Nucleus accumbens (tissue), 56 donors: ENCODE data around the gene RGR.

ENCODE experiments used
- DNase-seq, 56 donors: peaks; one replicate each; lab custom pipeline; 2025; lab: John Stamatoyannopoulos, UW

The RGR gene, protein sequence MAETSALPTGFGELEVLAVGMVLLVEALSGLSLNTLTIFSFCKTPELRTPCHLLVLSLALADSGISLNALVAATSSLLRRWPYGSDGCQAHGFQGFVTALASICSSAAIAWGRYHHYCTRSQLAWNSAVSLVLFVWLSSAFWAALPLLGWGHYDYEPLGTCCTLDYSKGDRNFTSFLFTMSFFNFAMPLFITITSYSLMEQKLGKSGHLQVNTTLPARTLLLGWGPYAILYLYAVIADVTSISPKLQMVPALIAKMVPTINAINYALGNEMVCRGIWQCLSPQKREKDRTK

DNA sequence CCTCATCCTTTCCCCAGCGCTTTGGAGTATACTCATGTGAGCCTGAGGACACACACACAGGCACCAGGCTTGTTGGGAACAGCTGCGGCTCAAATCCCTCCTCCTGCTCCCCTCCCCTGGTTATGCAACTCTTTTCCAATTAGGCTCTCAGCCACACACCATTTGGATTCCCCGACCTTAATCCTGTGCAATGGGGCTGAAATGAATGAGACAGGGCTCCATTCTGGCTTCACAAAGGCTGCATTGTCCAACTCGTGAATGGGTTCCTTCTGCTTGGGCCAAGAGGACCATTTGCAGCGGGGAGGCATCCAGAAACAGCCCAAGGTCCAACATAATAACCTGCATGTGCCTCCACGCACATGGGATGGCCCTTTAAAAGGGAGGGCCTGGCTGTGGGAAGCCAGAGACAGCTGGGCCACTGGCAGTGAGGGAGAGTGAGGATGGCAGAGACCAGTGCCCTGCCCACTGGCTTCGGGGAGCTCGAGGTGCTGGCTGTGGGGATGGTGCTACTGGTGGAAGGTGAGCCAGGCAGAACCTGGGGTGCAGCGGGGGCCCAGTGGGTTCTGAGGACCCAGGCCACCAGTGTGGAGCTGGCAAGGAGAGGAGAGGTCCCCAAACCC, at the start of gene RGR:
Gene RGR (plus strand): TSS at position 403 of the 620 bp plus-strand sequence. CDS start 38 bp downstream, at position 441.
- DNase-seq, result peak; percentile 37 to 98 (median 90)

DNA sequence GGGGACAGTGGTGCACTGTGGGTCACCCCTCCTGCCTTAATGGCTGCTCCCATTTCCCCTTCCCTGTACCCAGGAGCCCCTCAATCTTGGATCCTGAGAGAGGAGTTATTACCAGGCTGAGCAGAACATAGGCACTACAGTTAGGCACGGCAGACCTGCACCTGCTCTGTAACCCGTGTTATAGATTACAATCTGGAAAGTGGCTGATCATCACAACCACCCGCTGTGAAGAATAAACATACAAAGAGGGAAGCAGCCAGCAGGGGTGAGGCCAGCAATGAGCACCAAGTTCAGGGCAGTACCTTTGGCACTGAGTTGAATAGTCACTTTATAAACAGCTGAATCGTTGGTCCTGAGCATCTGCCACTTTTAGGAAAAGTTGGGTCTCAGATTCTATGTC, 48.8 kb upstream of the RGR start:
- no peak for DNase-seq

DNA sequence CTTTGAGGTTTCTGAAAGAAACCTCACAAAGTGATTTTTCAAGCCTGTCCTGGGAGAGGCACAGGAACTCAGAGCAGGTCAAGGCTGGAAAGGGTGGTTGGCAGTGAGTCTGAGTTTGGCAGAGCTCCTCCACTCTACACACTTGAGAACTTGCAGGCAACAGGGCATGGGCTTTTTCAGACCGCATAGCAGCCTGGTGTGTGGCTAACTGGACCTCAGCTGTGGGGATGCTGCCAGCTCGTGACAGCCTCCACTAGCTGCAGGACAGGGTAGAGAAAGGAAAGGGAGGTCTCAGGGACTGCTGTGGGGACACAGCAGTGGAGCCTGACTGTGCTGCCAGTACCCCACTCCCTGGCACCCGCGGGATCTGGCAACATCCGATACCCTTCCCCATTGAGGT, 47.9 kb upstream of the RGR start:
- peak in 15 of 56 donors; percentile 11 to 56 (median 23) for DNase-seq

DNA sequence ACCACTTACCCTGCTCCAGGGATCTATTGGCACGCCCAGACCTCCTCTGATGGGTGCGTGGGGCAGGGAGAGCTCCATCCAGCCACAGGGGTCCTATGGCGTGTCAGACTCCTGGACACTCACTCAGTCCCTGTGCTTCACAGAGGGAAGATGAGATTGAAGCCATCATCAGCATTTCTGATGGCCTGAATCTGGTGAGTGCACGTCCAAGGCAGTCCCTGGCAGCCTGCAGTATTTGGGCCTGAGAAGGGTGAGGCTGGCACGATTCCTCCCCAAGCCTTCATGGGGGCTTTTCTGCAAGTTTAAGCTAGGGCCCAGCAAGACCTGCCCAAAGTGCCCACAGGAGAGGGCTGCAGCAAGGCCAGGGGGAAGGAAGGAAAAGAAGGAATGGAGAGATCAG, 47.2 kb upstream of the RGR start:
- no peak for DNase-seq

DNA sequence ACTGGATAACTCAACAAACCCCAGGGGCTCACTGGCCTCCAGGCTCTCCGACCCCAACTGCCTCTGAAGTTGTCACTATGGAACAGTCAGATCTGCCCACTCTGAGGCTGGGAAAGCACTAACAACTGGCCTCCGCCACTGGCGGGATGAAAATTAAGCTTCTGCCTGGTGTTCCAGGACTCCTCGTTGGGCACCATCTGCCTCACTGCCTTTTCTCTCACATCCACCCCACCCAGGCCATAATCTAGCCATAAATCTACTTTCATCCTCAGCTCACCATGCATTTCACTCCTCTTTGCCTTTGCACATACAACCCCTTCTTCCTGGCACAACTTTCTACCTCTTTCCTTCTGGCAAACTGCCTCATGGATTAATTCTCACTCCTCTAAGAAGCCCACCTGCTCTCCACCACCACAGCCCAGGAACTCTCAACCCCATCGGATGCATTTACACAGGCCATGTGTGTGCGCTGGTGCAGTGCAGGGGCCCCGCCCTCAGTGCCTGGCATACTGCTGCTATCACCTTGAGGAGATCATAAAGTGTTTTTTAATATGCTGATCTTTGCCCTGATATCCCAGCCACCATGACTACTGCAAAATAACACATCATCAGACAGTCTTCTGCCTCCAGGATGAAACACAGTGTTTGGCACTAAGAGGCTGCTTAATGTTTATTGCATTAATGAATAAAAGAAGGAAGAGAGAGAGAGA, 46.5 kb upstream of the RGR start:
- no peak for DNase-seq

DNA sequence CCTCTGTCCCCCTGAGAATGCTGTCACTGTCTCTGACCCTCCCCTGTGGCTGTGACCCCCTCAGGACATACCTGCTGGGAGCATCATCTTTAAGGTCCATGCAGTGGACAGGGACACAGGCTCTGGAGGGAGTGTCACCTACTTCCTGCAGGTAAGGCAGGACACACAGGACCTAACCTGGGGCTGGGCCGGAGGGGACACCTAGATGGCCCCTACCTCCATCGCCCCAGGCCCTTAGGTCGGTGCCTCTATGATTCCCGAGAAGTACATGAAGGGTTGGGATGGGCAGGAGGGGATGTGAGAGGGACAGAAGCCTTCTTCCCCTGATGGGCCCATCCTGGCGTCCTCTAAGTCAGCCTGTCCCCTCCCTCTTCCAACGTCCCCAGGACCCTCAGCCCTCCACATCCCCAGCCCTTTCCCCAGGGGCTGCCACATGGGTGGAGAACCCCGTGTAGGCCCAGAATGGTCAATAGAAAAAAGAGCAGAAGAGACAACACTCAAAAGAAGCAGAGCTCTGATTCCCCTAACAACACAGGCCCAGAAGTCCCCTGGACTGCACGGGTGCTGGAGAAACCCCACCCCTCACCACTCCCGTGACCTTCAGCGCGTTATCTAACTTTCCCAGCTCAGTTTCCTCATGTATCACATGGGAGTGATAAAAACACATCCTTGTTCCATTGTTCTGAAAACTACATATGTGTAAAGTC, 44.2 kb upstream of the RGR start:
- DNase-seq, result no peak

DNA sequence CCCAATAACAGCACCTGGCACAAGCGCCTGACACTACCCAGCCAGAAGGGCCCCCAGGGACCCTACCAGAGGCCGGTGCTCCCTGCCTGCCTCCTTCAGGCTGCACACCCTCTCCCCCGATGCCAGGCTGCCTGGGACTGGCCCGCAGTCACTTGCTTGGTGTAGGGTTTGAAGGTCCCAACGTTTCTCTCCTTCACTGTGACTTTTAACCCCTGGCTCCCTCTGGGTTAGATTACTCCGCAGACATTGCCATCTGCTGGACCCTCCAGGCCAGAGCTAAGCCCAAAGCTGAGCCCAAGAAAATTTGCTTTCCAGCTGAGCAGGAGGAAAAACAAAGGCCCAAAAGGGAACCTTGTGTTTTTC, 43.6 kb upstream of the RGR start:
- DNase-seq, result no peak

DNA sequence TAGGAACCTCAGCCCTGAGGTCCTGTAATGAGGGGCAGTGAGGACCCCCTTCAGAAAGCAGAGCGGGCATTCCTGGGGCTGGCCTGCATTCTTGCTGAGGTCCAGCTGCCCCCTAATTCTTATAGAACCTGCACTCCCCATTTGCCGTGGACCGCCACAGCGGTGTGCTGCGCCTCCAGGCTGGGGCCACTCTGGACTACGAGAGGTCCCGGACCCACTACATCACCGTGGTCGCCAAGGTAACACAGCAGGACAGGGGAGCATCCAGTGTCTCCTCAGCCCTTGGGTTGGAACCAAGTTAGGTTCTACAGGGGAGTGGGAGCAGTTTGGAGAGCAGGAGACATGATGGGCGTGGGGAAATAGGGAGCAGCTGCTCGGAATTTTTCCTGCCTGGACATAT, 43.2 kb upstream of the RGR start:
- DNase-seq, result no peak

DNA sequence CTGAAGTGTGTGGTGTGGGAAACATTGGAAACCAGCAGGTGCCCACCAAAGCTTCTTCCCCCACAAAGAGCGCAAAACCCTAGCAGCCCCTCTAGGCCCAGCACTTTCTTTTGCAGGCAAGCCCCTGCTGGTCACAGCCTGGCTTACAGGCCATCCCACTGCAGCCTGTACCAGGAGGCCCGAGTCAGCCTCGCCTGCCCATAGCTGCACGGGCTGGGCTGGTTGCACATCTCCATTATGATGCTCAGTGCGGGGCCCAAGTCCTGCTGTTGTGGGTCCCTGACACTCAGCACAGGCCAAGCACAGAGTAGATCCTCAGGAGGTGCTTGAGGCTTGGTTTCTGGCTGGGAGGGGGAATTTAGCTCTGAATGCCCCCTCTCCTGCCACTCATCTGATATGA, 42.5 kb upstream of the RGR start:
- DNase-seq, result no peak

DNA sequence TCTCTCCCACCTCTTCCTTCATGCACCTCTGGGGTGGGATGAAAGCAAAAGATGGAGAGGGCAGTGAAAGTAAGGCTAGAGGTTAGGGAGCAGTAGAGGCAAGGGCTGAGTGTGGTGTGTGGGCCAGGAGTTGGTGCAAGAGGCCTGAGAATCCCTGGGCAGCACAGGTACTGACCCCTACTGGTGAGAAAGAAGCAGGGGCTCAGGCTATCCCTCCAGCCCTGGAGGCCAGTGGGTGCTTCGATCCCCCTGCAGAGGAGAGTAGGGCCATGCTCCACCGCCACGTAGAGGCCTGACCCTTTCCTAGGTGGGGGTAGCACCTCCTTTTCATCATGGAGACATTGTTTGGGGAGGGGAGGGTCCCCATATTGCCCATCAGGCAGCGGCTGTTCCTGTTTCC, 40.7 kb upstream of the RGR start:
- DNase-seq, result no peak

DNA sequence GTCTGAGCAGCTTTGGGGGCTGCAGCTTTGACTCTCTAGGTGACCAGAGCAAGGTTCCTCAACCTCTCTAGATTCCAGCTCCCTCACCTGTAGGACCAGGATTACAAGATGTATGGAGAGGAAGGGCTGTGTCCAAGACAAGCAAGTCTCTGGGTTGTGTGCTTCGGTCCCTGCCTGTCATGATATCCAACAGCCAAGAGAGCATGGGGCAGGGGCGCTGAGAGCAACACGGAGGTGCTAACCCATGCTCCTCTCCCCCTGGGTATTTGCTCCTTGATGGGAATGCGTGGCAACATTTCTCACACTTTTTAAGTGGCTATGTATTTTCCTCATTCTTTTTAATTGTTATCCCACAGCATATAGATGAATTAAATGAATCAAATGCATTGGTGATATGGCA, 40.2 kb upstream of the RGR start:
- no peak for DNase-seq

DNA sequence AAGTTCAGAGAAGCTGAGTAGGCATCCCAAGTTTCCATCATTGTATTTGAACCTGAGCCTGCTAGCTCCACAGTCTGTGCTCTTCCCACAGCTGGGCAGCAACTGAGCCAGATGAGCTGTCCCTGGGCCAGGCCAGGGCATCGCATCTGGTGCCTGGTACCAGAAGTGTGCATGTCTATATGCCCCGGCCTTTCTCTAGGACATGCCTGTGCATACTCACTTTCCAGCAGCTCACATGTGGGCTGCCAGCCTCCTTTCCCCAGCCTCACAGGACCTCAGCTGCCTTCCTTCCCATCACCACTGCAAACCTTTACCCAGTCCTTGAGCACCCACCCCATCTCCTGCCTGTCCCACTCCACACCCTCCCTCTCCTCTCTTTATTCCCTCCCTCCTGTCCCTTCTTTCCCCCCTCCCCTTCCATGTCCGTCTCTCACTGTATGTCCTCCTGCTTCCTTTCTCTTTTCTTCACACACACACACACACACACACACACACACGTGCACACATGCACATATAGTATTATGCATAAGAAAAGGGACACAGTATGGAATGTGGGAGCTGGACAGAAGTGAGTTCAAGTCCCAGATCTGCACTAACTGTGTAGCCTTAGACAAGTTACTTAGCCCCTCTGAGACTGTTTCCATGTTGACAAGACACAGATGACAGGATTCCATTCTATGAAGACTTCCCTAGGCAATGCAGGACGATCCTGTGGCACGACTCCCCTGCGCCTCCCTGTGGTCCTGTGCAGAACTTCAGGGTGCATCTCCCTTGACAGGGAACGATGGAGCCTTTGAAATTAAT, 39.6 kb upstream of the RGR start:
- DNase-seq, result peak in 47 of 56 donors; percentile 8 to 85 (median 43)

DNA sequence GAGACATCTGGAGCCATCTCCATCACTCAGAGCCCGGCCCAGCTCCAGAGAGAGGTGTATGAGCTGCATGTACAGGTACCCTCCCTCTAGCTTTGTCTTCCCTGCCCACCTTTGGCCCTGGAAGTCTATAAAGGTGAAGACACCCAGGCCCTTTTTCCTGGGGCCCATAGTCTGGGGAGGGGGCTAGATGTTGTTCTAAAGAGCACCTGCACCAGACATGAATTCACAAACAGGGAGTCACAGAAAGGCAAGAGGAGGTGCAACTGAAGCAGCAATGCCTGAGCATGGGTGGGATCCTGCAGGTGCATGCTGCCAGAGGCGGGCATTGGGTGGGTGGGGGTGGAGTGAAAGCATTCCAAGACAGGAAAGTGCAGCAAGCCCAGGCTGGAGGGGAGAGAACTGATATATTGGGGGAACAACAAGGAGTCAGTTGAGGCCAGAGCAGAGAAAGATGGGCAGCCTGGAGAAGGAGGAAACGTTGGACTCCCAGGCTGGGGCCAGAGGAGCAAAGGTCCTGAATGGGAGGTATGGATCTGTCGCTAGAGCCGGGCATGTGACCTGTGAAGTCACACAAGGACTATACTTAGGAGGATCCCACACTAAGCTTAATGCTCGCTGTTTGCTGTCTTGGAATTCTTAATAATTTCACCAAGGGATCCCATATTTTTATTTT, 38.9 kb upstream of the RGR start:
- no peak for DNase-seq

DNA sequence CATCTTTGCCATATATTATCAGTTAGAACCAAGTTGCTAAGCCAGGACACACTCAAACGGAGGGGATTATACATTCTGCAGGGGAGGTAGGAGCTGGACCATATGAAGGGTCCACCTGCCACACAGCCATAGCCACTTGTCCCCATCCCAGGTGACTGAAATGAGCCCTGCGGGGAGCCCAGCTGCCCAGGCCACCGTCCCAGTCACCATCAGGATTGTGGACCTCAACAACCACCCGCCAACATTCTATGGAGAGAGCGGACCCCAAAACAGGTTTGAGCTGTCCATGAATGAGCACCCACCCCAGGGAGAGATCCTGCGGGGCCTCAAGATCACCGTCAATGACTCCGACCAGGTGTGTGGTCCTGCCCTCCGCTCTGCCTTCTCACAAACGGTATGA, 36.8 kb upstream of the RGR start:
- no peak for DNase-seq

DNA sequence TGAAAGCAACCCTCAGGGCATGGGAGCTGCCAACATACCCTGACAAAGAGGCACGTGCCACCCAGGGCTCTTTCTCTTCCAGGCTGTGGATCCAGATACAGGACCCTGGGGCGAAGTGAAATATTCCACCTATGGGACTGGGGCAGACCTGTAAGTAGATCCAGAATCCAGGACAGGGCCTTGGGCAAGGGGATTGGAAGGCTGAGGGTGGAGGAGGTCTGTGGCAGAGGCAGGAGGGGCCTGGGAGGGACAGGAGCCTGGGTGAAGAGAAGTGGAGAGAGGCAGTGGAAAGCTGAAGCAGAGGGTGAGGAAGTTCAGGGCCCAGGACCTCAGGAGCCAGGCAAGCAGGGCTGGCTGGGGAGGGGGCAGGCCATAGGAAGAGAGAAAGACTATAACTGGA, 33.3 kb upstream of the RGR start:
- DNase-seq, result no peak

DNA sequence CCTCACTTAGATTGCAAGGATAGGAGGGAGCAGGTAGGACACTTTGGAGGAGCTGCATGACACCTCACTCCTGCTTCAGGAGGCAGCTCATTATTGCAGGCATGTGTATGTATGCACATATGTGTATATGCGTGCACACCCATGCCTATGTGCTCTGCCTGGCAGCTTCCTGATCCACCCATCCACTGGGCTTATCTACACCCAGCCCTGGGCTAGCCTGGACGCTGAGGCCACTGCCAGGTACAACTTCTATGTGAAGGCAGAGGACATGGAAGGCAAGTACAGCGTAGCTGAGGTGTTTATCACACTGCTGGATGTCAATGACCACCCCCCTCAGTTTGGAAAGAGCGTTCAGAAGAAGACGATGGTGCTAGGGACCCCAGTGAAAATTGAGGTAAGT, 32.8 kb upstream of the RGR start:
- no peak for DNase-seq

DNA sequence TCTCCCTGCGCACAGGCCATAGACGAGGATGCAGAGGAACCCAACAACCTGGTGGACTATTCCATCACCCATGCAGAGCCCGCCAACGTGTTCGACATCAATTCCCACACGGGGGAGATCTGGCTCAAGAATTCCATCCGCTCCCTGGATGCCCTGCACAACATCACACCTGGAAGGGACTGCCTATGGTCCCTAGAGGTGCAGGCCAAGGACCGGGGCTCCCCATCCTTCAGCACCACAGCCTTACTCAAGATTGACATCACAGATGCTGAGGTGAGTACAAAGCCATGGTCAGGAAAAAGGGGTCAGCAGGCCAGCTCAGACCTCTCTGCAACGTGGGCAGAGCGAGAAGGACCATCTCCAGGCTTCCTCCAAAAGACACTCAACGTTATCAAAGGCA, 31.8 kb upstream of the RGR start:
- no peak for DNase-seq

DNA sequence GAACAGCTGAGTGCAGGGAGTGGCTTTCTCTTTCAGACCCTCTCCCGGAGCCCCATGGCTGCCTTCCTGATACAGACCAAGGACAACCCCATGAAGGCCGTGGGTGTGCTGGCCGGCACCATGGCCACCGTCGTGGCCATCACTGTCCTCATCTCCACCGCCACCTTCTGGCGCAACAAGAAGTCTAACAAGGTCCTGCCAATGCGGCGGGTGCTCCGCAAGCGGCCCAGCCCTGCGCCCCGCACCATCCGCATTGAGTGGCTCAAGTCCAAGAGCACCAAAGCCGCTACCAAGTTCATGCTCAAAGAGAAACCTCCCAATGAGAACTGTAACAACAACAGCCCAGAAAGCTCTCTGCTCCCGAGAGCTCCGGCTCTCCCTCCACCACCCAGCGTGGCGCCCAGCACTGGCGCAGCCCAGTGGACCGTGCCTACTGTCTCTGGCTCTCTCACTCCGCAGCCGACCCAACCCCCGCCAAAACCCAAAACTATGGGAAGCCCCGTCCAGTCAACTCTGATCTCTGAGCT, 30.7 kb upstream of the RGR start:
- DNase-seq, result no peak

DNA sequence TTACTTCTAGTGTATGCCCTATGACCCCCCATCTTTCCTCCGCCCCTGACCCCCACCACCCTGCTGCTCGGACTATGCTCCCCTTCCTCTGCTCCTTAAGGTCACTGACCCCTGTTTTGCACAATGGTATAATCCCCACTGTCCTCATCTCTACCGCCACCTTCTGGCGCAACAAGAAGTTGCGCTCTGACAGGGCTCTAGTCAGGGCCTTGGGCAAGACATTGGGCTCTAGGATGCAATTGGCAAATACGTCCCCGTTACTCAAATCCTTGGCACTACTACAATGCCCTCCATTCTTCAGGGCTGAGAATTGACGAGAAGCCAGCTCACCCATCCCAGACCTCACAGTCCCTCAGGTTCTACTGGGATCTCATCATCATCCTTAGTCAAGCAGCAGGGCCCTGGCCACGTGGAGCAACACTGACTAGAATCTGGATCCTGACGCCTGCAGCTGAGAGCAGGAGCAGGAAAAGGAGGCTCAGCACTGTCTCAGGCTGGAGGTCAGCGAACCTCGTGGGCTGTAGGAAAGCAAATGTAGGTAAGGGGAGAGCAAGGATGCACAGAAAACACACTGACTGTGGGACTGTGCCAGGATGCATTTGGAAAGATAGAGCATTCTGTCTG, 30.1 kb upstream of the RGR start:
- peak in 11 of 56 donors; percentile 2 to 52 (median 23) for DNase-seq
